ENCODE data around the gene ADSS1. TPM values are rescaled to one million over a fixed set of nuclear protein-coding genes. Genes with fewer than 3 reads are reported as not detected.

ADSS1 gene
- polyA plus RNA-seq, 1 donor (not counting 4 experiments of a cell fraction or from before 2014, with no cell fraction given) = 1.7 TPM

GRCh38 chr14:104682107-104682593, 41.9 kb upstream of the ADSS1 start:
- Histone ChIP-seq H2AFZ (ENCODE audit: control insufficient read depth, low read length) (peak overlapping the region; percentile 46), H3K9ac (ENCODE audit: control insufficient read depth, extremely low read depth, insufficient read depth, low read length) (peak overlapping the region; percentile 91), H3K27me3 (ENCODE audit: control insufficient read depth, extremely low read depth, insufficient read depth, low read length) (no peaks in the 10 kb centered on the region), H3K4me1 (ENCODE audit: control insufficient read depth, extremely low read depth, insufficient read depth, low read length) (peaks cover 49% of the 10 kb centered on the region), H3K9me1 (ENCODE audit: control insufficient read depth, extremely low read depth, insufficient read depth, low read length) (no peaks in the 10 kb centered on the region), H3K79me2 (ENCODE audit: control insufficient read depth, insufficient read depth, low read length) (no peaks in the 10 kb centered on the region), H3K4me3 (ENCODE audit: control insufficient read depth in 2 of 3, extremely low read depth in 1 of 3, insufficient read depth in 2 of 3, low read depth in 1 of 3, low read length in 3 of 3) (peak overlapping the region; percentile 26 to 64 (median 43)), H3K4me2 (ENCODE audit: control insufficient read depth, extremely low read depth, insufficient read depth, low read depth, low read length) (peak overlapping the region; percentile 88), H3K9me3 (ENCODE audit: control insufficient read depth, low read depth, low read length) (no peaks in the 10 kb centered on the region), H3K36me3 (ENCODE audit: control insufficient read depth in 2 of 2, extremely low read depth in 1 of 2, insufficient read depth in 2 of 2, low read length in 2 of 2) (no peaks in the 10 kb centered on the region), H4K20me1 (ENCODE audit: control insufficient read depth, extremely low read depth, insufficient read depth, low read length) (no peaks in the 10 kb centered on the region), H3K27ac (ENCODE audit: control insufficient read depth, insufficient read depth, low read length) (peak overlapping the region; percentile 99)
- no peak for TF ChIP-seq CTCF (optimal IDR thresholded peaks at IDR 0.05 in 1 of 3, IDR thresholded peaks at IDR 0.05 in 1 of 3, conservative IDR thresholded peaks at IDR 0.05 in 1 of 3; ENCODE audit: extremely low read depth in 1 of 3, insufficient read depth in 2 of 3, low read length in 3 of 3)
- TF ChIP-seq EZH2 (IDR thresholded peaks at IDR 0.05; ENCODE audit: low read length) = no peak
- DNase-seq (ENCODE audit: low read depth, low spot score) (no peak), FAIRE-seq (peak; percentile 32)
- dilution Hi-C loops (cut with MboI; ENCODE audit: extremely low pct_ligation_motif_present, low sequenced_read_pairs) = no loop called here

GRCh38 chr14:104683653-104684448, 40.2 kb upstream of the ADSS1 start:
- Histone ChIP-seq H3K27ac (ENCODE audit: control insufficient read depth, insufficient read depth, low read length) (no peak overlapping the region), H3K4me2 (ENCODE audit: control insufficient read depth, extremely low read depth, insufficient read depth, low read depth, low read length) (no peak overlapping the region), H3K36me3 (ENCODE audit: control insufficient read depth in 2 of 2, extremely low read depth in 1 of 2, insufficient read depth in 2 of 2, low read length in 2 of 2) (no peaks in the 10 kb centered on the region), H3K9ac (ENCODE audit: control insufficient read depth, extremely low read depth, insufficient read depth, low read length) (no peak overlapping the region), H4K20me1 (ENCODE audit: control insufficient read depth, extremely low read depth, insufficient read depth, low read length) (no peaks in the 10 kb centered on the region), H3K79me2 (ENCODE audit: control insufficient read depth, insufficient read depth, low read length) (no peaks in the 10 kb centered on the region), H3K9me1 (ENCODE audit: control insufficient read depth, extremely low read depth, insufficient read depth, low read length) (no peaks in the 10 kb centered on the region), H3K4me3 (ENCODE audit: control insufficient read depth in 2 of 3, extremely low read depth in 1 of 3, insufficient read depth in 2 of 3, low read depth in 1 of 3, low read length in 3 of 3) (no peak overlapping the region), H3K9me3 (ENCODE audit: control insufficient read depth, low read depth, low read length) (no peaks in the 10 kb centered on the region), H3K27me3 (ENCODE audit: control insufficient read depth, extremely low read depth, insufficient read depth, low read length) (no peaks in the 10 kb centered on the region), H3K4me1 (ENCODE audit: control insufficient read depth, extremely low read depth, insufficient read depth, low read length) (peaks cover 53% of the 10 kb centered on the region), H2AFZ (ENCODE audit: control insufficient read depth, low read length) (no peak overlapping the region)
- FAIRE-seq (no peak), DNase-seq (ENCODE audit: low read depth, low spot score) (no peak)
- TF ChIP-seq CTCF (optimal IDR thresholded peaks at IDR 0.05 in 1 of 3, IDR thresholded peaks at IDR 0.05 in 1 of 3, conservative IDR thresholded peaks at IDR 0.05 in 1 of 3; ENCODE audit: extremely low read depth in 1 of 3, insufficient read depth in 2 of 3, low read length in 3 of 3) (no peak), EZH2 (IDR thresholded peaks at IDR 0.05; ENCODE audit: low read length) (no peak)
- dilution Hi-C loops (cut with MboI; ENCODE audit: extremely low pct_ligation_motif_present, low sequenced_read_pairs) = no loop called here

All from keratinocyte (primary cell).